ENCODE measurements around the gene KCTD6.

DNA sequence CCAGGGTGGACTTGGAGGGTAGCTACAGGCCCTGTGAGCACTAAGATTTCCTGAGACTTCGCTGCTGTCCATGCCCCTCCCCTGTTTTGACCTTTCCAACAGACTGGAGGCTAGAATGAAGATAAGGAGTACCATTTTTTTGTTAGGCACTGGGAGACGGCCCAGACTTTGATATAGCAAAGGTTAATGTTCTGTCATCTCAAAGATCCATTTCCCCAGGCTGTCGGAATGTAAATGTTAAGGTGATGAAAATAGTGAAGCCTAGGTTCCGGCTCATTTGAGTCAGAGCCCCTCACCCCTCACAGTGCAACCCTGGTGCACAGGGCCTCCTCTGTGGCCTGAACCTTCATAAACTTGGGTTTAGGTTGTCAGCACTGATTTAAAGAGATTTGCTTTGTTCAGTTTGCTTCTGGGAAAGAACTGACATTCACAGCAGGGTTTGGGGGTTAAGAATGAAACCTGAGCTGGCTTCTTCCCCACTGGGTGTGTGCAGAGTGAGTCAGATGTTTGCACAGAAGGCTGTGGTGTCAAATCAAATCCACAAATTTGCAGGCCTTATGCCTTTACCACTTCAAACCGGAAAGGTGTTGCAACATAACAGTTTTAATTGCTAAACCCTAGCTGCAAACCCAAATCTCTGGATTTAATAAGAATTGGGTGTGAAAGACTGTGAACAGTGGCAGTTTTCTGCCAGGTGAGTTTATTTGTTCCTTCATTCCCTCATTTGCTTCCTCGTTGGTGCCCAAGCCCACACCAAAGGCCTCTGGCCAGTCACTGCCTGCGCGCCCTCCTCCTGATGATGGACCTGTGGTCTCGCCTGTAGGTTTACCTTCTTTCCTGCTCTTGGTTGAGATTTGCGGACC is 20.6 kb upstream of the KCTD6 start:
- TF ChIP-seq, protein P1, sequence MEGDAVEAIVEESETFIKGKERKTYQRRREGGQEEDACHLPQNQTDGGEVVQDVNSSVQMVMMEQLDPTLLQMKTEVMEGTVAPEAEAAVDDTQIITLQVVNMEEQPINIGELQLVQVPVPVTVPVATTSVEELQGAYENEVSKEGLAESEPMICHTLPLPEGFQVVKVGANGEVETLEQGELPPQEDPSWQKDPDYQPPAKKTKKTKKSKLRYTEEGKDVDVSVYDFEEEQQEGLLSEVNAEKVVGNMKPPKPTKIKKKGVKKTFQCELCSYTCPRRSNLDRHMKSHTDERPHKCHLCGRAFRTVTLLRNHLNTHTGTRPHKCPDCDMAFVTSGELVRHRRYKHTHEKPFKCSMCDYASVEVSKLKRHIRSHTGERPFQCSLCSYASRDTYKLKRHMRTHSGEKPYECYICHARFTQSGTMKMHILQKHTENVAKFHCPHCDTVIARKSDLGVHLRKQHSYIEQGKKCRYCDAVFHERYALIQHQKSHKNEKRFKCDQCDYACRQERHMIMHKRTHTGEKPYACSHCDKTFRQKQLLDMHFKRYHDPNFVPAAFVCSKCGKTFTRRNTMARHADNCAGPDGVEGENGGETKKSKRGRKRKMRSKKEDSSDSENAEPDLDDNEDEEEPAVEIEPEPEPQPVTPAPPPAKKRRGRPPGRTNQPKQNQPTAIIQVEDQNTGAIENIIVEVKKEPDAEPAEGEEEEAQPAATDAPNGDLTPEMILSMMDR (IDR thresholded peaks at IDR 0.05) = no peak
- TF ChIP-seq EP300 (IDR thresholded peaks at IDR 0.05) = no peak

Data from gastroesophageal sphincter (tissue), 3 donors.